ENCODE results near the gene NAPA. TPM values are rescaled to one million over a fixed set of nuclear protein-coding genes. Genes with fewer than 3 reads are reported as not detected.

NAPA gene
- polyA plus RNA-seq, 1 donor from 2014 or later = 100 TPM

GRCh38 chr19:47511681-47512080 lies 3.2 kb downstream of the NAPA start:
- no peaks in the 10 kb centered on the region for H4K20me1 ChIP-seq (ENCODE audit: insufficient read depth)
- H3K36me3 ChIP-seq (ENCODE audit: insufficient read depth, low read length) = no peaks in the 10 kb centered on the region
- TF ChIP-seq SMC3 (conservative IDR thresholded peaks at IDR 0.05; ENCODE audit: poor library complexity) = no peak
- no peak for TF ChIP-seq POLR2AphosphoS5 (IDR thresholded peaks at IDR 0.05)
- TF ChIP-seq REST (IDR thresholded peaks at IDR 0.05; ENCODE audit: borderline replicate concordance) = no peak
- no peak for TF ChIP-seq RAD21 (conservative IDR thresholded peaks at IDR 0.05)
- TF ChIP-seq CTCF (IDR thresholded peaks at IDR 0.05; ENCODE audit: poor library complexity, severe bottlenecking) = no peak
- no peak for TF ChIP-seq EZH2 (IDR thresholded peaks at IDR 0.05; ENCODE audit: borderline replicate concordance, insufficient read depth, low read length, poor library complexity, severe bottlenecking)
- no peak for TF ChIP-seq TAF1 (IDR thresholded peaks at IDR 0.05; ENCODE audit: low read depth)
- TF ChIP-seq EP300 (conservative IDR thresholded peaks at IDR 0.05; ENCODE audit: poor library complexity, severe bottlenecking) = no peak
- TF ChIP-seq MXI1 (conservative IDR thresholded peaks at IDR 0.05; ENCODE audit: poor library complexity, severe bottlenecking) = no peak

GRCh38 chr19:47511128-47511517 lies 3.7 kb downstream of the NAPA start:
- Histone ChIP-seq H3K4me3 (ENCODE audit: low read length) (no peak overlapping the region), H2AFZ (ENCODE audit: low read depth, low read length) (no peak overlapping the region), H3K36me3 (ENCODE audit: insufficient read depth, low read length) (no peaks in the 10 kb centered on the region), H3K9me3 (ENCODE audit: low read length) (no peaks in the 10 kb centered on the region), H3K27ac (ENCODE audit: low read length) (no peak overlapping the region), H3K9ac (ENCODE audit: low read length) (no peak overlapping the region), H3F3A (ENCODE audit: insufficient read depth, low read length, poor library complexity, severe bottlenecking) (no peaks in the 10 kb centered on the region), H3K27me3 (ENCODE audit: insufficient read depth, low read depth, low read length) (no peaks in the 10 kb centered on the region), H3K79me2 (replicated peaks; ENCODE audit: insufficient read depth, low read length) (peaks cover 52% of the 10 kb centered on the region), H3K4me2 (ENCODE audit: low read length) (no peak overlapping the region), H3K9me2 (ENCODE audit: insufficient read depth, low read length) (no peaks in the 10 kb centered on the region), H4K20me1 (ENCODE audit: insufficient read depth) (no peaks in the 10 kb centered on the region)
- no peak for TF ChIP-seq POLR2AphosphoS5 (IDR thresholded peaks at IDR 0.05)
- no peak for TF ChIP-seq TAF1 (IDR thresholded peaks at IDR 0.05; ENCODE audit: low read depth)
- no peak for TF ChIP-seq SMC3 (conservative IDR thresholded peaks at IDR 0.05; ENCODE audit: poor library complexity)
- TF ChIP-seq EZH2 (IDR thresholded peaks at IDR 0.05; ENCODE audit: borderline replicate concordance, insufficient read depth, low read length, poor library complexity, severe bottlenecking) = no peak
- TF ChIP-seq CTCF (IDR thresholded peaks at IDR 0.05; ENCODE audit: poor library complexity, severe bottlenecking) = no peak

More at GRCh38 chr19:47511681-47512080, 3.2 kb downstream of the NAPA start:
- Histone ChIP-seq H3F3A (ENCODE audit: insufficient read depth, low read length, poor library complexity, severe bottlenecking) (no peaks in the 10 kb centered on the region), H3K4me2 (ENCODE audit: low read length) (no peak overlapping the region), H3K9me2 (ENCODE audit: insufficient read depth, low read length) (no peaks in the 10 kb centered on the region), H3K9me3 (ENCODE audit: low read length) (no peaks in the 10 kb centered on the region), H3K9ac (ENCODE audit: low read length) (peak overlapping the region; percentile 9), H3K27me3 (ENCODE audit: insufficient read depth, low read depth, low read length) (no peaks in the 10 kb centered on the region), H3K4me3 (ENCODE audit: low read length) (no peak overlapping the region), H3K27ac (ENCODE audit: low read length) (no peak overlapping the region), H2AFZ (ENCODE audit: low read depth, low read length) (no peak overlapping the region), H3K79me2 (replicated peaks; ENCODE audit: insufficient read depth, low read length) (peaks cover 47% of the 10 kb centered on the region)
